Right atrium auricular region (tissue), 2 donors: ENCODE measurements around the gene AQP1. TPM values are rescaled to one million over a fixed set of nuclear protein-coding genes. Genes with fewer than 3 reads are reported as not detected.

Experiments
- DNase-seq: peaks from one replicate; pipeline ENCODE4 v3.0.0-alpha.2; 2019; ENCODE audit warnings: low spot score
- H3K27ac ChIP-seq, 2 donors: fragments of 200-600 bp; sonication (generic); 1 replicate in 1 of 2; 2 replicates in 1 of 2; pipeline ENCODE4 v1.5.1; 2016 to 2019
- H3K27me3 ChIP-seq, 2 donors: fragments of 200-600 bp; sonication (generic); one replicate each; pipeline versions ENCODE4 v1.5.1 to v1.6.0; 2017 to 2019
- H3K36me3 ChIP-seq: fragments of 200-600 bp; sonication (generic); one replicate; pipeline ENCODE4 v1.5.1; 2016
- H3K4me1 ChIP-seq, 2 donors: fragments of 200-600 bp; sonication (generic); one replicate each; pipeline versions ENCODE4 v1.5.1 to v1.6.0; 2017 to 2019
- H3K4me3 ChIP-seq, 2 donors: fragments of 200-600 bp; sonication (generic); 1 replicate in 1 of 2; 2 replicates in 1 of 2; pipeline ENCODE4 v1.5.1; 2017 to 2019; ENCODE audit warnings: mild to moderate bottlenecking in 1 of 2, moderate library complexity in 1 of 2
- H3K9me3 ChIP-seq, 2 donors: fragments of 200-600 bp; sonication (generic); one replicate each; pipeline ENCODE4 v1.5.1; 2019
- total RNA-seq, 2 donors: library from RNA; depleted of rRNA; stranded (reverse); fragments of >200 nt; gene quantifications; one replicate each; pipeline ENCODE4 v1.1.0, GENCODE V29; 2016
- TF ChIP-seq, protein P1 (sequence below), 2 donors: fragments of 200-600 bp; sonication (generic); IDR thresholded peaks; one replicate each; pipeline ENCODE4 v1.5.1; 2019; ENCODE audit warnings: antibody characterized with exemption in 2 of 2

AQP1 gene
- total RNA-seq, 2 donors from 2014 or later = 353 to 517 TPM

- H3K36me3 ChIP-seq = peaks cover 32% of the 10 kb centered on the region
- H3K27ac ChIP-seq = peak overlapping the region in 1 of 2 donors; percentile 15
- no peak overlapping the region for H3K4me3 ChIP-seq
- no peaks in the 10 kb centered on the region for H3K27me3 ChIP-seq
- no peaks in the 10 kb centered on the region for H3K9me3 ChIP-seq
- no peak for DNase-seq
- peaks cover 0 to 48% of the 10 kb centered on the region in 2 donors for H3K4me1 ChIP-seq
- TF ChIP-seq, protein P1, sequence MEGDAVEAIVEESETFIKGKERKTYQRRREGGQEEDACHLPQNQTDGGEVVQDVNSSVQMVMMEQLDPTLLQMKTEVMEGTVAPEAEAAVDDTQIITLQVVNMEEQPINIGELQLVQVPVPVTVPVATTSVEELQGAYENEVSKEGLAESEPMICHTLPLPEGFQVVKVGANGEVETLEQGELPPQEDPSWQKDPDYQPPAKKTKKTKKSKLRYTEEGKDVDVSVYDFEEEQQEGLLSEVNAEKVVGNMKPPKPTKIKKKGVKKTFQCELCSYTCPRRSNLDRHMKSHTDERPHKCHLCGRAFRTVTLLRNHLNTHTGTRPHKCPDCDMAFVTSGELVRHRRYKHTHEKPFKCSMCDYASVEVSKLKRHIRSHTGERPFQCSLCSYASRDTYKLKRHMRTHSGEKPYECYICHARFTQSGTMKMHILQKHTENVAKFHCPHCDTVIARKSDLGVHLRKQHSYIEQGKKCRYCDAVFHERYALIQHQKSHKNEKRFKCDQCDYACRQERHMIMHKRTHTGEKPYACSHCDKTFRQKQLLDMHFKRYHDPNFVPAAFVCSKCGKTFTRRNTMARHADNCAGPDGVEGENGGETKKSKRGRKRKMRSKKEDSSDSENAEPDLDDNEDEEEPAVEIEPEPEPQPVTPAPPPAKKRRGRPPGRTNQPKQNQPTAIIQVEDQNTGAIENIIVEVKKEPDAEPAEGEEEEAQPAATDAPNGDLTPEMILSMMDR (IDR thresholded peaks at IDR 0.05) = no peak
These were observed 14.7 kb downstream of the AQP1 start for GRCh38 chr7:30926313-30926712.

- no peak for DNase-seq
- Histone ChIP-seq H3K4me1 (peaks cover 0 to 48% of the 10 kb centered on the region in 2 donors), H3K36me3 (peaks cover 32% of the 10 kb centered on the region), H3K27me3 (no peaks in the 10 kb centered on the region), H3K4me3 (no peak overlapping the region), H3K27ac (no peak overlapping the region), H3K9me3 (no peaks in the 10 kb centered on the region)
- TF ChIP-seq, protein P1 (IDR thresholded peaks at IDR 0.05) = no peak
These were observed 15.4 kb downstream of the AQP1 start for GRCh38 chr7:30927040-30927439.

- H3K36me3 ChIP-seq = peaks cover 30% of the 10 kb centered on the region
- H3K4me3 ChIP-seq = no peak overlapping the region
These were observed 15.9 kb downstream of the AQP1 start for GRCh38 chr7:30927559-30927958.

GRCh38 chr7:30928254-30928872, 16.7 kb downstream of the AQP1 start:
- no peaks in the 10 kb centered on the region for H3K9me3 ChIP-seq
- TF ChIP-seq, protein P1 (IDR thresholded peaks at IDR 0.05) = no peak
- H3K27me3 ChIP-seq = no peaks in the 10 kb centered on the region
- H3K36me3 ChIP-seq = peaks cover 22% of the 10 kb centered on the region
- H3K4me3 ChIP-seq = no peak overlapping the region
- DNase-seq = no peak
- H3K4me1 ChIP-seq = peaks cover 0 to 46% of the 10 kb centered on the region in 2 donors
- no peak overlapping the region for H3K27ac ChIP-seq

More at GRCh38 chr7:30927559-30927958, 15.9 kb downstream of the AQP1 start:
- no peaks in the 10 kb centered on the region for H3K27me3 ChIP-seq
- no peak overlapping the region for H3K27ac ChIP-seq
- no peaks in the 10 kb centered on the region for H3K9me3 ChIP-seq
- no peak for DNase-seq
- H3K4me1 ChIP-seq = peaks cover 0 to 48% of the 10 kb centered on the region in 2 donors
- TF ChIP-seq, protein P1 (IDR thresholded peaks at IDR 0.05) = no peak

- no peak for DNase-seq
These were observed 18.0 kb downstream of the AQP1 start for GRCh38 chr7:30929686-30930085.

More at GRCh38 chr7:30929686-30930085, 18.0 kb downstream of the AQP1 start:
- Histone ChIP-seq H3K4me3 (no peak overlapping the region), H3K36me3 (peaks cover 9% of the 10 kb centered on the region), H3K4me1 (peaks cover 0 to 36% of the 10 kb centered on the region in 2 donors), H3K27me3 (no peaks in the 10 kb centered on the region), H3K27ac (no peak overlapping the region), H3K9me3 (no peaks in the 10 kb centered on the region)
- TF ChIP-seq, protein P1 (IDR thresholded peaks at IDR 0.05) = no peak
